Measurements from ENCODE around the gene PPIP5K2.
"Not testable (repeated sequence)": the region's sequence is repeated elsewhere in the genome, so short reads cannot be mapped to it uniquely, and the experiment has no call there.

PPIP5K2 gene

GRCh38 chr5:103207653-103208052, 87.6 kb downstream of the PPIP5K2 start:
- no peak overlapping the region for H3K4me3 Mint-ChIP-seq
- DNase-seq: no peak
- H3K27me3 Mint-ChIP-seq: no peaks in the 10 kb centered on the region
- H3K9me3 Mint-ChIP-seq: peaks cover 4% of the 10 kb centered on the region
- H3K27ac Mint-ChIP-seq: peak overlapping the region; percentile 33
- H3K4me1 Mint-ChIP-seq: peaks cover 35% of the 10 kb centered on the region
- H3K36me3 Mint-ChIP-seq (ENCODE audit: low read depth): peaks cover 36% of the 10 kb centered on the region
- peak; percentile 33 for ATAC-seq

DNA sequence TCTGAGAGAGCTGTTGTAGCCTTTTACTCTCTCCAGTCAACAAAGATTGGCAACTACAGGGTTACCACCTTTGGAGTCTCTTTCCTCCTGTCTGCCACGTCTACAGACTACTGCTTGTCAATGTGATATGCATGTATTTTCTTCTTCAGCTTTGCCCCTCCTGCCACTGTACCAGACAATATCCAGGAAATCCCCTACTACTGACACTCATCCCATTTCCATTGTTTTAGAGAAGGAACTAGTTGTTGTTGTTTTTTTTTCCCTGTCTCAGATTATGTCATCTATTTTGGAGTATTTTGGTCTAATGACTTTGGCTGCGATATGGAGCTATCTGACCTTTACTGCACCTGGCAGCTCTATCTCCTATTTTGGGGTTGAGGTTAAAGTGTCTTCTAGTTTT, 88.4 kb downstream of the PPIP5K2 start:
- no peak for ATAC-seq
- Mint-ChIP-seq H3K36me3 (ENCODE audit: low read depth) (peaks cover 33% of the 10 kb centered on the region), H3K9me3 (peaks cover 4% of the 10 kb centered on the region), H3K27me3 (no peaks in the 10 kb centered on the region), H3K4me3 (no peak overlapping the region), H3K4me1 (peaks cover 35% of the 10 kb centered on the region), H3K27ac (no peak overlapping the region)
- no peak for DNase-seq

DNA sequence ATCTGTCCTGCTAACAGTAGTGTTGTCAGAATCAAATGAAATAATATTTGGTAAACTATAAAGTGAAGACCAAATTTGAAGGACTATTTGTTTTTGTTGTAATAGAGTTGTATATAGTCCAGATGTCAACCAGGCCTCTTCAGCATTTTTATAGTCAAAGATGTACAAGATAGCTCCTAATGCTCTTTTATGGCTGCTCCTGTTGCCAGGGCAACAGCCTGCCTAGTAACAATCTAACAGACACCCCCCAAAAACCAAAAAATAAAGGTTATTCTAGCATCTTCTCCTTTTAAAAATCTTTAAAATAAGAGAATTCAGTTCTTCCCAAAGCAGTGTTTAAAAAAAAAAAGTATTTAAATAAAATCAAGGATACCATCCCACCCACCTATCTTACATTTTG, 89.0 kb downstream of the PPIP5K2 start:
- no peak overlapping the region for H3K4me3 Mint-ChIP-seq

GRCh38 chr5:103210952-103211351, 90.9 kb downstream of the PPIP5K2 start:
- H3K9me3 Mint-ChIP-seq: no peaks in the 10 kb centered on the region
- ATAC-seq: no peak
- no peaks in the 10 kb centered on the region for H3K27me3 Mint-ChIP-seq
- no peak for DNase-seq
- peaks cover 35% of the 10 kb centered on the region for H3K4me1 Mint-ChIP-seq
- no peak overlapping the region for H3K27ac Mint-ChIP-seq
- H3K4me3 Mint-ChIP-seq: no peak overlapping the region
- H3K36me3 Mint-ChIP-seq (ENCODE audit: low read depth): peaks cover 13% of the 10 kb centered on the region

More for the DNA sequence above, 89.0 kb downstream of the PPIP5K2 start:
- H3K27me3 Mint-ChIP-seq: no peaks in the 10 kb centered on the region
- H3K27ac Mint-ChIP-seq: no peak overlapping the region
- ATAC-seq (no peak), DNase-seq (no peak)
- peaks cover 35% of the 10 kb centered on the region for H3K4me1 Mint-ChIP-seq
- peaks cover 27% of the 10 kb centered on the region for H3K36me3 Mint-ChIP-seq (ENCODE audit: low read depth)
- H3K9me3 Mint-ChIP-seq: peaks cover 4% of the 10 kb centered on the region

DNA sequence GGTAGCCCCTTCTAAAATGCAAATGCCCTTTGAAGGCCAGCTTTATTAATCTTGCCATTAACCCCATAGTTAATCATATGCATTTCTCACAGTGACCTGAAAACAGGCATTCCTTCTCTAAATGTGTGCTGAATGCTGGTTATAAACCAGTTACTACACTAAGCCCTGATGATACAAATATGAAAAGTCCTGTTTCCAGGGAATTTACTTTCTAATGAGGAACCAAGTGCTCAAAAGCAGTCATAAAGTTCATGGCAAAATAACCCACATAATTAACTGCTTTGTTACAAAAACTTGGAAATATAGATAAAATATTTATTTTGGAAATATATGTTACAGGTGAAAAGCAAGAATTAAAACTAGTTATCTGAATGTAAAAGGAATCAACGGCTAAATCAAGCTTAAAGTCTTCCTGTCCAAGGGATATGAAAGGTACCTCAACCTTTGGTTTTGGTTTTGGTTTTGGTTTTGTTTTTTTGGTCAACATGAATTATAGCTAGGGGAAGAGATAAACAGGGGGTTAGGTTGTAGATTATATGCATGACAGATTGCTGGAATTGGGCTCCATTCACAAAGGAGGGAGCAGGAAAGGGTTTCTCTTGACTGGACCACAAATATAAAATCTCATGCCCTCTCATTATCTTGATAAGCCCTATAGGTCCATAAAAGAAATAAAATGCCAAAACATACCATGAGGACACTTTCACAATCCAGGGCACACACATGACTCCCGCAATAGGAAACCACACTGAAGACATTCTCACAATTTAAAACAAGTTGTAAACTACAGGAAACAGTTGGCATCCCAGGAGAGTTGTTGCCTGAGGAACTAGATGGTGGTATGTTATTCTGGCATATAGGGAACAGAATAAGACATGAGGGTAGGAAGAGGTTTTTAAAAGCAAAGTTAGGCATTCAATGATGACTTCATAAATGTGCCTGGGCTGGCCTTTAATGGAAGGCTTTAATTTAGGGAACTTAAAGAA, 91.8 kb downstream of the PPIP5K2 start:
- Mint-ChIP-seq H3K4me1 (peaks cover 35% of the 10 kb centered on the region), H3K27ac (peak overlapping the region; percentile 12), H3K4me3 (no peak overlapping the region), H3K9me3 (no peaks in the 10 kb centered on the region), H3K36me3 (ENCODE audit: low read depth) (peaks cover 9% of the 10 kb centered on the region), H3K27me3 (no peaks in the 10 kb centered on the region)
- ATAC-seq (peak; percentile 24), DNase-seq (no peak)

- H3K4me1 Mint-ChIP-seq: peaks cover 15% of the 10 kb centered on the region
- no peak overlapping the region for H3K4me3 Mint-ChIP-seq
- no peaks in the 10 kb centered on the region for H3K9me3 Mint-ChIP-seq
- no peak overlapping the region for H3K27ac Mint-ChIP-seq
- no peaks in the 10 kb centered on the region for H3K36me3 Mint-ChIP-seq (ENCODE audit: low read depth)
- H3K27me3 Mint-ChIP-seq: no peaks in the 10 kb centered on the region
- DNase-seq (no peak), ATAC-seq (no peak)
Observed at GRCh38 chr5:103216137-103216536, 96.0 kb downstream of the PPIP5K2 start.

- no peak for ATAC-seq
- no peaks in the 10 kb centered on the region for H3K36me3 Mint-ChIP-seq (ENCODE audit: low read depth)
- H3K27ac Mint-ChIP-seq: no peak overlapping the region
- H3K4me3 Mint-ChIP-seq: no peak overlapping the region
- H3K9me3 Mint-ChIP-seq: no peaks in the 10 kb centered on the region
- DNase-seq: no peak
- no peaks in the 10 kb centered on the region for H3K27me3 Mint-ChIP-seq
- H3K4me1 Mint-ChIP-seq: peaks cover 10% of the 10 kb centered on the region
Observed at GRCh38 chr5:103216697-103217096, 96.6 kb downstream of the PPIP5K2 start.

DNA sequence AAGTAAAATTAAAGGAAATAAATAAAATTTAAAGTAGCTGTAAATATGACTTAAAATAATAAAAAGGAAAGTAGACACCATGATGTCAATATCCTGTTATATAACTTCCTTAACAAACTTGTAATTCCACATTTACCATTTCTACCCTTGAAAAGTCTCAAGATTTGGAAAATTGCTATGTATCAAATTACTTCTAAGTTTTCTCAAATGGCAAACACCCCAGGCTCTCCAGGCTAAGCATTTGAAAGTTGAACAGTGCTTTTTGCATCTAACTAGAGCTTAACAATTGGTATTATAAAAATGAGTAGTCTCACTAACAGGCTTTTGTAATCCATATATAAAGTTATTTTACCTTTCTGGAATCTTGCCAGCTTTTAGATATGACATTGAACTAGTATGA, 97.0 kb downstream of the PPIP5K2 start:
- Mint-ChIP-seq H3K9me3 (no peaks in the 10 kb centered on the region), H3K27me3 (no peaks in the 10 kb centered on the region), H3K4me3 (no peak overlapping the region), H3K36me3 (ENCODE audit: low read depth) (no peaks in the 10 kb centered on the region), H3K27ac (no peak overlapping the region), H3K4me1 (peaks cover 6% of the 10 kb centered on the region)
- ATAC-seq (no peak), DNase-seq (no peak)

DNA sequence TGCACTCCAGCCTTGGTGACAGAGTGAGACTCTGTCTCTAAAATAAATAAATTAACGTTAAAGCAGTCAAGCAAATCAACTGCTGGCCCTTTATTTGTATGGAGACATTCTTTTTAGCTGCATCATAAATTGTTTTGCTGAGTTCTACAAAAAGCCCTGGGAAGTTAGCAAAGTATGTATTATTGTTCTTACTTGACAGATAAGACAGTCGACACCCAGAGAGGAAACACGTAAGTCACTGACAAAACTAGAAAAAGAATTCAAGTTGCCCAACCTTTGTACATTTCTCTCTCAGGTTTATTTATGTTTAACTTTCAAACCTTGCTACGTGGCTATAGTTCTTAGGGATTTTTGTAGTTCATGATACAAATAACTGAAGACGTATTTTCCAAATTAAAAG, 98.1 kb downstream of the PPIP5K2 start:
- Mint-ChIP-seq H3K27me3 (no peaks in the 10 kb centered on the region), H3K4me1 (peaks cover 4% of the 10 kb centered on the region), H3K27ac (no peak overlapping the region), H3K4me3 (no peak overlapping the region), H3K9me3 (no peaks in the 10 kb centered on the region), H3K36me3 (ENCODE audit: low read depth) (no peaks in the 10 kb centered on the region)
- ATAC-seq (no peak), DNase-seq (no peak)

DNA sequence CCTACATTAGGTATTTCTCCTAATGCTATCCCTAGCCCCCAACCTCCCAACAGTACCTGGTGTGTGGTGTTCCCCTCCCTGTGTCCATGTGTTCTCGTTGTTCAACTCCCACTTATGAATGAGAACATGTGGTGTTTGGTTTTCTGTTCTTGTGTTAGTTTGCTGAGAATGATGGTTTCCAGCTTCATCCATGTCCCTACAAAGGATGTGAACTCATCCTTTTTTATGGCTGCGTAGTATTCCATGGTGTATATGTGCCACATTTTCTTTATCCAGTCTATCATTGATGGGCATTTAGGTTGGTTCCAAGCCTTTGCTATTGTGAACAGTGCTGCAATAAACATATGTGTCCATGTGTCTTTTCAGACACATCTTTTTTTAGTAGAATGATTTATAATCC, 99.0 kb downstream of the PPIP5K2 start:
- H3K27me3 Mint-ChIP-seq; H3K9me3 Mint-ChIP-seq; H3K36me3 Mint-ChIP-seq (ENCODE audit: low read depth); H3K4me3 Mint-ChIP-seq; ATAC-seq; DNase-seq; H3K4me1 Mint-ChIP-seq; H3K27ac Mint-ChIP-seq: not testable (repeated sequence)

GRCh38 chr5:103223031-103223955, 103.2 kb downstream of the PPIP5K2 start:
- no peaks in the 10 kb centered on the region for H3K36me3 Mint-ChIP-seq (ENCODE audit: low read depth)
- H3K9me3 Mint-ChIP-seq: no peaks in the 10 kb centered on the region
- ATAC-seq: no peak
- peaks cover 6% of the 10 kb centered on the region for H3K27me3 Mint-ChIP-seq
- no peak for DNase-seq
- H3K27ac Mint-ChIP-seq: no peak overlapping the region
- no peak overlapping the region for H3K4me3 Mint-ChIP-seq
- no peaks in the 10 kb centered on the region for H3K4me1 Mint-ChIP-seq

DNA sequence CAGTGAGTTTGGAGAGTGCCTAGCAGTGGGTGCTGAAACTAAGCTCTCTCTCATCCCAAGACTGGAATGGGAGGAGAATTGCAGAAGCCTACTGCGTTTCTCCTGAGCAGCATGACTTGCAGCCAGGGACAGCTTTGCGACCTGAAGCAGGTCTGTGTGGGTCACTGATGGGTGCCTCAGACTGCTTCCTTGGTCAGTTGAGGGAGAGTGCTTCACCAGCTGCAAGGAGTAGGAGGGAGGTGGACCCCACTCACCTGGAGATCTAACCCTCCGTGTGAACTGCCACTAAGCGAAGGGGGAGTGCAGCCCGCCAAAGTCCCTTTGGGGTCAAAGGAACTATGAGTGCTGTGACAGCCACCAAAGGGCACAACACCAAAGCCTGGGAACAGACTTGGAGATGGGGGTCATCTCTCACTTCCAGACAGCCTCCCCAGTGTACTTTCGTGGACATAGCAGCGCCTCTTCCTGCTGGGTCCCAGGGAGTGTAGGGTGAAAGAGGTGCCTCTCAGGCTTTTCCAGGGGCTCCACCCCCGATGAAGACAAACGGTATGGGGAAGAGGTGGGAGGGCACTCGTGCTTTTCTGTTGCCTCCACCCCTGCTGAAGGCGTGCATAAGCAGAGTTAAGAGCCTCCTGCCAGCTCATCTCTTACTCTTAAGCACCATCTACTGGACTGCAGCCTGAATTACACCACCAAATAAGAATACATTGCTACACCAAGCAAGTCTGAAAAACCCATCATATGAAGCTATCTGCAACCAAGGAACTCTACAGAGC, 104.2 kb downstream of the PPIP5K2 start:
- DNase-seq (peak; percentile 22), ATAC-seq (peak; percentile 91)
- H3K27ac Mint-ChIP-seq: no peak overlapping the region
- peaks cover 6% of the 10 kb centered on the region for H3K27me3 Mint-ChIP-seq
- no peaks in the 10 kb centered on the region for H3K36me3 Mint-ChIP-seq (ENCODE audit: low read depth)
- no peaks in the 10 kb centered on the region for H3K9me3 Mint-ChIP-seq
- H3K4me1 Mint-ChIP-seq: no peaks in the 10 kb centered on the region
- no peak overlapping the region for H3K4me3 Mint-ChIP-seq

- DNase-seq (no peak), ATAC-seq (no peak)
- no peak overlapping the region for H3K27ac Mint-ChIP-seq
- H3K4me3 Mint-ChIP-seq: no peak overlapping the region
- no peaks in the 10 kb centered on the region for H3K4me1 Mint-ChIP-seq
- H3K9me3 Mint-ChIP-seq: no peaks in the 10 kb centered on the region
- H3K27me3 Mint-ChIP-seq: peaks cover 6% of the 10 kb centered on the region
- H3K36me3 Mint-ChIP-seq (ENCODE audit: low read depth): no peaks in the 10 kb centered on the region
Observed at GRCh38 chr5:103224894-103225246, 104.8 kb downstream of the PPIP5K2 start.

GRCh38 chr5:103228061-103228460, 108.0 kb downstream of the PPIP5K2 start:
- DNase-seq (no peak), ATAC-seq (no peak)
- no peak overlapping the region for H3K4me3 Mint-ChIP-seq
- no peaks in the 10 kb centered on the region for H3K4me1 Mint-ChIP-seq
- H3K36me3 Mint-ChIP-seq (ENCODE audit: low read depth): no peaks in the 10 kb centered on the region
- H3K27ac Mint-ChIP-seq: no peak overlapping the region
- no peaks in the 10 kb centered on the region for H3K9me3 Mint-ChIP-seq
- H3K27me3 Mint-ChIP-seq: peaks cover 6% of the 10 kb centered on the region

Data from activated naive CD8-positive, alpha-beta T cell treated with anti-CD3 and anti-CD28 coated beads, Interleukin-2, amount 50 U/mL, for 24 hours (primary cell).